Activated CD4-positive, alpha-beta T cell treated with anti-CD3 and anti-CD28 coated beads, Interleukin-2, amount 10 ng/mL, durations not matched to agents 7 days and 5 days (primary cell): Measurements from ENCODE around the gene PTPRN2. TPM values are rescaled to one million over a fixed set of nuclear protein-coding genes. Genes with fewer than 3 reads are reported as not detected.

ENCODE experiments used
- CTCF ChIA-PET: fragments of 350-600 bp; sonication (Branson Sonifier 250); formaldehyde crosslinking; loops from one replicate; lab custom pipeline; 2021; ENCODE audit warnings: antibody characterized with exemption; lab: Charles Lee
- POLR2A ChIA-PET: fragments of 350-600 bp; sonication (Branson Sonifier 250); formaldehyde crosslinking; loops from one replicate; lab custom pipeline; 2021; ENCODE audit warnings: antibody characterized with exemption; lab: Charles Lee
- DNase-seq: peaks from one replicate; pipeline ENCODE4 v3.0.0-alpha.2; 2020
- H3K27ac Mint-ChIP-seq: one replicate; pipeline ENCODE4 v1.8.0; 2021; ENCODE audit warnings: mild to moderate bottlenecking, moderate library complexity, mixed read lengths
- H3K27me3 Mint-ChIP-seq: one replicate; pipeline ENCODE4 v1.8.0; 2021; ENCODE audit warnings: mixed read lengths
- H3K36me3 Mint-ChIP-seq: one replicate; pipeline ENCODE4 v1.8.0; 2021; ENCODE audit warnings: low read depth, mixed read lengths
- H3K4me1 Mint-ChIP-seq: one replicate; pipeline ENCODE4 v1.8.0; 2021; ENCODE audit warnings: mixed read lengths
- H3K4me3 Mint-ChIP-seq: one replicate; pipeline ENCODE4 v1.8.0; 2021; ENCODE audit warnings: mild to moderate bottlenecking, moderate library complexity, mixed read lengths
- H3K9me3 Mint-ChIP-seq: one replicate; pipeline ENCODE4 v1.8.0; 2021; ENCODE audit warnings: mixed read lengths
- total RNA-seq, 2 experiments: library from RNA; stranded (reverse); gene quantifications; one replicate each; pipeline ENCODE4 v1.2.3, GENCODE V29; 2021

The PTPRN2 gene
- total RNA-seq, 2 experiments from 2014 or later, result 2.6 to 2.7 TPM

DNA sequence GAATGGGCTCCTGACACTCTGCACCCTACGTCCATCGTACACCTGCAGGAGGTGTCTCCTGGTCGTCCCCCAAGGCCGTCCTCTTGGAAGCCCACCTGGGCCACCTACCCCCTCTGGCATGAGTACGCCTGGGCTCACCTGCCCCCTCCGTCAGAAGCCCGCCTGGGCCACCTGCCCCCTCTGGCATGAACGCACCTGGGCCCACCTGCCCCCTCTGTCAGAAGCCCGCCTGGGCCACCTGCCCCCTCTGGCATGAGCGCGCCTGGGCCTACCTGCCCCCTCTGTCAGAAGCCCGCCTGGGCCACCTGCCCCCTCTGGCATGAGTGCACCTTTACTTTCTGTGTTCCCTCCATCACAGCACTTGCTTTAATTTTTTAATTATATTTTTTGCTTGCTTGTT lies 401.2 kb downstream of the PTPRN2 start:
- peaks cover 3% of the 10 kb centered on the region for H3K27me3 Mint-ChIP-seq
- POLR2A ChIA-PET, result no interaction called here
- CTCF ChIA-PET, result no interaction called here
- H3K4me3 Mint-ChIP-seq, result no peak overlapping the region
- no peak overlapping the region for H3K27ac Mint-ChIP-seq
- H3K36me3 Mint-ChIP-seq, result no peaks in the 10 kb centered on the region
- H3K4me1 Mint-ChIP-seq, result no peaks in the 10 kb centered on the region
- peaks cover 13% of the 10 kb centered on the region for H3K9me3 Mint-ChIP-seq
- DNase-seq, result no peak

DNA sequence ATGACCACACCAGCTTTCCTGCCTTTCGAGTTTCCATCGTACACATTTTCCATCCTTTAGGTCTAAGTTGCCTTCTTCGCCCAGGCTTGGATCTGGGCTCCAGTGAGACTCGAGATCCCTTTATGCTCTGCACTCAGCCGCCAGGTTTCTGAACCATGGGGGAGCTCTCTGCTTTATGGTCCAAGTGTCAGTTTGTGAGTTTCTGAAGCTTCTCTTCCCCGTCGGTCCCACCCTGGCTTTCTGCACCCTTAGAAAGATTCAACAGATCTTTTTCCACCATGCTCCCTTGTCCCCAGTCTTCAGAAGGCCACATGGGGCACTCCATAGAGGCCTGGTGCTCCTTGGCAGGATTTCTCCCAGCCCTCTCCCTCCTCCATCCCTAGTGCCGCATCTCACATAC lies 402.0 kb downstream of the PTPRN2 start:
- DNase-seq, result no peak
- Mint-ChIP-seq H3K27ac (no peak overlapping the region), H3K9me3 (peaks cover 13% of the 10 kb centered on the region), H3K4me1 (no peaks in the 10 kb centered on the region), H3K27me3 (peaks cover 3% of the 10 kb centered on the region), H3K4me3 (no peak overlapping the region), H3K36me3 (no peaks in the 10 kb centered on the region)
- ChIA-PET POLR2A (no interaction called here), CTCF (no interaction called here)

DNA sequence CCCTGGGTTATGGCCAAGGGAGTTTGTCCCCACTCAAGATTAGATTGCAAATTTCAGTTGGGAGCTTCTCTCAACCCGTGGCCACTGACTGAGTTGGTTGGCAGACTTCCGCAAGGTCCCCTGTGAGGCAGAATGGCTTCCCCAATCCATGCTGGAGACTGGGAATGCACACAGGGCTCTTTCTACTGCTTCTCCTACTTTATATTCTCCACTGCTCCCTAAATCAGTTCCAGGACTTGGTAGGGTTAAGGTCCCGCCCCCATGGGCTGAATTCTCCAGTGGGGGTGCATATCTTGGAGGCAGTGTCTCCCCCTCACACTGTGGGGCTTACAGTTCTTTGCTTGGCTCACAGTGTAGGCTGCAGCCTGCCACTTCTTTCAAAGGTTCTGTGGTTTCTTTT lies 404.2 kb downstream of the PTPRN2 start:
- no peaks in the 10 kb centered on the region for H3K4me1 Mint-ChIP-seq
- H3K9me3 Mint-ChIP-seq, result peaks cover 18% of the 10 kb centered on the region
- DNase-seq, result no peak
- H3K27ac Mint-ChIP-seq, result no peak overlapping the region
- ChIA-PET POLR2A (no interaction called here), CTCF (no interaction called here)
- no peaks in the 10 kb centered on the region for H3K36me3 Mint-ChIP-seq
- H3K27me3 Mint-ChIP-seq, result peaks cover 3% of the 10 kb centered on the region
- H3K4me3 Mint-ChIP-seq, result no peak overlapping the region

DNA sequence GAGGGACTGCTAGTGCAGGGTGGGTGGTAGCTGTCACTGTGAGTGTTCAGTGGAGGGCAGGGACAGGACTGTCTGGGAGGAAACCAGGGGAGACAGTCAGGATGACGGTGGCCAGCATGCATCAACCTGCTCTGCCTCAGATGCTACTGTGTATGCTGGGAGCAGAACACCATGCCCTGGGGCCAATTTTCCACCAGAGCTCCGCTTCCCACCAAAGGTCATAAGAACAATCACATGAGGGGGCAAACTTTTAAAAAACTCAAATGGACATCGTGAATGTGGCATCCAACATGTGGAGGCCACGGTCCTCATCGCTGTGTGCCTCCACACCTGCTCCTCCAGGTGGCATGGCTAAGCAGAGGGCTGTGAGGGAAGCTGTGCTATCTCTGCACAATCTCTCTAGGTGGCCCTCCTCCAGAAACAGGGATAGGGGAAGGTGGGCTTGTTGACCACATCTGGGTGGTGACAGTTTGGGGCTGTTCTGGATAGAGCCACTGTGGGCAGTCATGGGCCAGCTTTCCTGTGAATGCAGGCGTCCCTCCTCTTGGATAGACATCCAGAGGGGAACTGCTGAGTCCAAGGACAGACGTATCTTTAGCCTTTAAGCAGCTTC lies 411.0 kb downstream of the PTPRN2 start:
- CTCF ChIA-PET, result no interaction called here
- H3K4me3 Mint-ChIP-seq, result no peak overlapping the region

DNA sequence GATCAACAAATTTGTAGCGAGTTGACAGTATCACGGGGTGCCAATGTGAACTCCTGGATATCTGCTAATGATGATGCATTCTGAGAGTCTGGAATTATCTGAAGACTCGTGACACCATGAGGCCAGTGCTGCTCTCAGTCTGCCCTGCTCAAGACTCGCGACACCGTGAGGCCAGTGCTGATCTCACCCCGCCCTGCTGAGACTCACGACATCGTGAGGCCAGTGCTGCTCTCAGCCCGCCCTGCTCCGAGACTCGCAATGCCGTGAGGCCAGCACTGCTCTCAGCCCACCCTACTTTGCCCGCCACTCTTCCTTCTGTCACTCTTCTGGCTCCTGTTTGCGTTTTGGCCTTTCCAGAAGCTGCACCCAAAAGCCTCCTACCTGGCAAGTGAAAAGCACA lies 411.8 kb downstream of the PTPRN2 start:
- Mint-ChIP-seq H3K4me1 (no peaks in the 10 kb centered on the region), H3K27me3 (no peaks in the 10 kb centered on the region), H3K27ac (no peak overlapping the region), H3K4me3 (no peak overlapping the region), H3K9me3 (peaks cover 26% of the 10 kb centered on the region), H3K36me3 (no peaks in the 10 kb centered on the region)
- no peak for DNase-seq
- ChIA-PET CTCF (no interaction called here), POLR2A (no interaction called here)

More for the DNA sequence above, 411.0 kb downstream of the PTPRN2 start:
- H3K27ac Mint-ChIP-seq, result no peak overlapping the region
- H3K4me1 Mint-ChIP-seq, result no peaks in the 10 kb centered on the region
- POLR2A ChIA-PET, result no interaction called here
- no peaks in the 10 kb centered on the region for H3K36me3 Mint-ChIP-seq
- peaks cover 26% of the 10 kb centered on the region for H3K9me3 Mint-ChIP-seq
- no peaks in the 10 kb centered on the region for H3K27me3 Mint-ChIP-seq
- DNase-seq, result no peak

DNA sequence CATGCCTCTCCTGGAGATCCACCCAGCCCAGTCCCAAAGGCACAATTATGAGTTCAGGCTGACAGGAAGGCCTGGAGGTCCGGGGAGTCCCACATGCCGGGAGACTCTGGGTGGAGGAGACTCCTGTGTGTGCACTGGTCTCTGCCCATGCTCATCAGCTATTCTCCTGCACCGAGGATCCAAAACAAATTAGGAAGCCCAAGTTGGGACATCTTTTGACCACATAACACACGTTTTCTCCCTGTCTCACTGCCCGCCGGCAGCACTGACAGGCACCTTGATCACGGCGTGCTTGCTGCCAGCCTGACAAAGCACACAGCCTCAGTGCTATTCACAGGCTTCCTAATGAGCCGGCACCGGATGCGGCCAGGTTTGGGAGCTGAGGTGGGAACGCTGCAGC lies 412.7 kb downstream of the PTPRN2 start:
- H3K36me3 Mint-ChIP-seq, result no peaks in the 10 kb centered on the region
- H3K27ac Mint-ChIP-seq, result no peak overlapping the region
- no peak overlapping the region for H3K4me3 Mint-ChIP-seq
- ChIA-PET CTCF (no interaction called here), POLR2A (no interaction called here)
- peaks cover 26% of the 10 kb centered on the region for H3K9me3 Mint-ChIP-seq
- H3K4me1 Mint-ChIP-seq, result no peaks in the 10 kb centered on the region
- no peaks in the 10 kb centered on the region for H3K27me3 Mint-ChIP-seq
- DNase-seq, result no peak

DNA sequence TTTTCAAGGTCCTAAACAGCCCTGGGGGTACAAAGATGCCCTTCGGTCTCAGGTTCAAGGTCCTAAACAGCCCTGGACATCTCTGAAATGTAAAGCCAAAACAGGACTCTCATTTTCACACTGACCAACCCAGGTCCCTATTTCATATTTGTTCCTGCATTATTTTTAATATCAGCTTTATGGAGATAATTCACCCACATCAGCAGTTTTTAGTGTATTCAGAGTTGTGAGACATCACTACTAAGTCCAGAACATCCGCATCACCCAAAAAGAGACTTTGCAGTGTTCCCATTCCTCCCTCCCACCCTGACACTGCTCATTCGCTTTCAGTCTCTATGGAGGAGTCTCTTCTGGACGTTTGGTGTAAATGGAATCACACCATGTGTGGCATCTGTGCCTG lies 420.2 kb downstream of the PTPRN2 start:
- Mint-ChIP-seq H3K36me3 (no peaks in the 10 kb centered on the region), H3K9me3 (peaks cover 11% of the 10 kb centered on the region), H3K27me3 (no peaks in the 10 kb centered on the region), H3K4me1 (no peaks in the 10 kb centered on the region), H3K4me3 (no peak overlapping the region), H3K27ac (no peak overlapping the region)
- ChIA-PET POLR2A (no interaction called here), CTCF (no interaction called here)
- DNase-seq, result no peak

DNA sequence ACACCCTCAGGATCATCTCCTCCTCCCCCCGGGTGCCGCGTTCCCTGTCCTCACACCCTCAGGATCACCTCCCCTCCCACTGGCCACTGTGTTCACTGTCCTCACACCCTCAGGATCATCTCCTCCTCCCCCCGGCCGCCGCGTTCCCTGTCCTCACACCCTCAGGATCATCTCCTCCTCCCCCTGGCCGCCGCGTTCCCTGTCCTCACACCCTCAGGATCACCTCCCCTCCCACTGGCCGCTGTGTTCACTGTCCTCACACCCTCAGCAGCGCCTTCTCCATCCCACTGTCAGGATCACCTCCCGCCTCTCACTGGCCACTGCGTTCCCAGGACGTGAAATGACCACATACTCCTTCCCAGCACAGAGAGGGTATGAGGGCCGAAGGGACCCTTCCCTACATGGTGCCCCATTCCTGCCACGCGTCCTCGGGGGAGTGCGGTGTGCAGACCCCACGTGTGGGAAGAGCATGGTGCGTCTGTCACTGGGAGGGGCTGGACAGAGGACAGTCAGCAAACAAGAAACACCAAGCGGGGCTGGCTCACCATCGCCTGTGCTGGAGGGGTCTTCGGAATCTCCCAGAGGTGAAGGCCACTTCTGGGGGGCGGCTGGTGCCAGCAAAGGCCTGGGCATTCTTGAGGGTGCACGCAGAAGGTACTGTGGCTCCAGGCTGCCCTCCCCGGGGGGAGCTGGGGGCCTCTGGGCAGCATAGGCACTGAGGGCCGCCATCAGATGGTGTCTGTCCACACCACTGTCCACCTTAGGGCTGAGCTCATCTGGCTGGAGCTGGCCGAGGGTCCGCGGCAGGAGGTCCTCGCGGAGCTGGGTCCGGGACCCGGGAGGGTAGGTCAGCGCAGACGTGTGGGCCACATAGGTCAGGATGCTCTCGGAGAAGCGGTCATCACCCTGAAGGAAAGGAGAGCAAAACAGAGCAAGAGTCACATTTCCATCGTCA lies 421.0 kb downstream of the PTPRN2 start:
- POLR2A ChIA-PET, result no interaction called here
- Mint-ChIP-seq H3K4me1 (no peaks in the 10 kb centered on the region), H3K4me3 (no peak overlapping the region), H3K9me3 (peaks cover 11% of the 10 kb centered on the region), H3K36me3 (no peaks in the 10 kb centered on the region), H3K27me3 (no peaks in the 10 kb centered on the region), H3K27ac (no peak overlapping the region)
- CTCF ChIA-PET, result no interaction called here
- DNase-seq, result no peak

DNA sequence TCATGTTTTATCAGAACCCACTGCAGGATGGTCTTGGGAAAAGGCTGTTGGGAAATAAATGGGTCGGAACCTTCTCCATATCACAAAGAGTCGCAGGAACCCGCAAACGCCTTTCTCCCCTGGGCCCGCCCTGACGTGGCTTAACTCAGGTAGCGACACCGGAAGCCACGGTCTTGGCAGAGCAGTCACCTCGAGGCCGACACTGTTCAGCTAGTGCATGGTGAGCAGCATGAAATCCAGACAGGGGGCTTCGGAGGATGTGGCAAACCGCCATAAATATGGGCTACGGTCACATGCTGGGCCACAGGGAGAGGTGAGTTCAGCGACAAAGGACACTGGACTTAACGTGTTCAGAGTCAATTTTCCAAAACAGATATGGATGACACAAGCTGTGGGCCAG lies 421.9 kb downstream of the PTPRN2 start:
- Mint-ChIP-seq H3K4me1 (no peaks in the 10 kb centered on the region), H3K4me3 (no peak overlapping the region), H3K27ac (no peak overlapping the region), H3K9me3 (peaks cover 11% of the 10 kb centered on the region), H3K36me3 (no peaks in the 10 kb centered on the region), H3K27me3 (no peaks in the 10 kb centered on the region)
- DNase-seq, result no peak
- ChIA-PET POLR2A (no interaction called here), CTCF (no interaction called here)

DNA sequence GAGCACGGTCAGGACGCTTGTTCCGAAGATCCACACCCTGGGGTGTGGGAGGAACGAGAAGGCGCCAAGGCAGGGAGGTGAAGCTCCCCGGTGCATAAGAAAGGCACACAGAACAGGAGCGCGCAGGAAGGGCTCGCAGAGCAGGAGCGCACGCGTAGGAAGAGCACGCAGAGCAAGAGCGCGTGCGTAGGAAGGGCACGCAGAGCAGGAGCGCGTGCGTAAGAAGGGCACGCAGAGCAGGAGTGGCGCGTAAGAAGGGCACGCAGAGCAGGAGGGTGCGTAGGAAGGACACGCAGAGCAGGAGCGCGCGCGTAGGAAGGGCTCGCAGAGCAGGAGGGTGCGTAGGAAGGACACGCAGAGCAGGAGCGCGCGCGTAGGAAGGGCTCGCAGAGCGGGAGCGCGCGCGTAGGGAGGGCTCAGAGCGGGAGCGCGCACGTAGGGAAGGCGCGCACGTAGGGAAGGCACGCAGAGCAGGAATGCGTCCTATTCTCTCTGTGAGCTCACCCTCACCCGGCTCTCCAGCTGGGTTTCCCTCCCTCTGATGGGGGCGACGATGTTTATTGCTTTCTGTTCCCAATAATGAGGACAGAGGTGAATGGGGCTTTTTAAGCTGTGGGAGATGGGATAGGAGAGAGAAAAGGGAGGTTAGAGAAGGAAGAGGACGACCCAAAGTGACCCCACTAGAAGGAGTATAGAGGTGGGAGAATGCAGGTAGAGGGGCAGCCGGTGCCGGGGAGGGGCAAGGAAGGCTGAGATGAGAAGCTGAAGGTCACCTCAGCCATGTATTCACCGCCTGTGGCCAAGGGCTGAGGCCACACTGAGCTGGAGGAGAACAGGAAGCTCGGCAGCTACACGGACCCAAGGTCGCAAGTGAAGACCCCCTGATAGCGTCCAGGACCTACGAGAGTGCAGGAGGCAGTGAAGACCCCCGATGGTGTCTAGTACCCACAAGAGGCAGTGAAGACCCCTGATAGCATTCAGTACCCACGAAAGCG lies 423.2 kb downstream of the PTPRN2 start:
- Mint-ChIP-seq H3K27ac (no peak overlapping the region), H3K36me3 (no peaks in the 10 kb centered on the region), H3K9me3 (peaks cover 11% of the 10 kb centered on the region), H3K4me1 (no peaks in the 10 kb centered on the region), H3K4me3 (no peak overlapping the region), H3K27me3 (no peaks in the 10 kb centered on the region)
- POLR2A ChIA-PET, result no interaction called here
- CTCF ChIA-PET, result no interaction called here
- no peak for DNase-seq

DNA sequence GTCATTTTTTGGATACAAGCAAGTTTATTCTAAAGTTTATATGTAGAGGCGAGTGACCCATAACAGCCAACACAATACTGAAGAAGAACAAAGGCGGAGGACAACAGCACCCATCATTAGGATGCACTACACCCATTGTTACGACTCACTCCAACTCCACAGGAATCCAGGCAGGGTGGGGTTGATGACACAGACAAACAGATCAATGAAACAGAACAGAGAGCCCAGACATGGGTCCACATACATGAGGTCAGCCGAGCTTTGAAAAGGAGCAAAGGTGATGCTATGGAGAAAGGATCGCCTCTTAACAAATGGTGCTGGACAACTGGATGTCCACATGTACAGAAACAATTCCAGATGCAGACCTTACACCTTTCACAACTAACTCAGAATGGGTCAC lies 426.4 kb downstream of the PTPRN2 start:
- H3K9me3 Mint-ChIP-seq, result peaks cover 13% of the 10 kb centered on the region
- no peaks in the 10 kb centered on the region for H3K36me3 Mint-ChIP-seq
- ChIA-PET CTCF (no interaction called here), POLR2A (no interaction called here)
- no peak for DNase-seq
- H3K27me3 Mint-ChIP-seq, result no peaks in the 10 kb centered on the region
- H3K4me1 Mint-ChIP-seq, result no peaks in the 10 kb centered on the region
- no peak overlapping the region for H3K27ac Mint-ChIP-seq
- H3K4me3 Mint-ChIP-seq, result no peak overlapping the region

DNA sequence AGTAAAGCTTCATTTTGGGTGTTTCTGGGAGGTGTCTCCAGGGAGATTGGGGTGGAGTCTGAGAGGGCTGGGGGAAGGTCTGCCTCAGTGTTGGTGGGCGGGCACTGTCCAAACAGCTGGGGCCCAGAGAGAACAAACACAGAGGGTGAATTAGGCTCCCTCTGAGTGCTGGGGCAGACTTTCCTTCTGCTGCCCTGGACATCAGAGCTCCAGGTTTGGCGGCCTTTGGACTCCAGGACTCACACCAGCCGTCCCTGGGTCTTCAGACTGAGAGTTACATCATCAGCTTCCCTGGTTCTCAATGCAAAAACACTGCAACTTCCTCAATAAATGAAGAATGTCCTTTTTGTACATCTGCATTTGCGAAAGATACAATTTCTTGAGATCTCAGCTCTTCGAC lies 427.4 kb downstream of the PTPRN2 start:
- CTCF ChIA-PET, result interaction anchor here (0.9 kb wide), 1 partner anchor 10 kb away, joined by 3 read pairs; no protein-coding TSS in a partner anchor
- Mint-ChIP-seq H3K36me3 (no peaks in the 10 kb centered on the region), H3K27ac (no peak overlapping the region), H3K4me3 (no peak overlapping the region), H3K9me3 (peaks cover 18% of the 10 kb centered on the region), H3K4me1 (no peaks in the 10 kb centered on the region), H3K27me3 (no peaks in the 10 kb centered on the region)
- no peak for DNase-seq
- POLR2A ChIA-PET, result no interaction called here

DNA sequence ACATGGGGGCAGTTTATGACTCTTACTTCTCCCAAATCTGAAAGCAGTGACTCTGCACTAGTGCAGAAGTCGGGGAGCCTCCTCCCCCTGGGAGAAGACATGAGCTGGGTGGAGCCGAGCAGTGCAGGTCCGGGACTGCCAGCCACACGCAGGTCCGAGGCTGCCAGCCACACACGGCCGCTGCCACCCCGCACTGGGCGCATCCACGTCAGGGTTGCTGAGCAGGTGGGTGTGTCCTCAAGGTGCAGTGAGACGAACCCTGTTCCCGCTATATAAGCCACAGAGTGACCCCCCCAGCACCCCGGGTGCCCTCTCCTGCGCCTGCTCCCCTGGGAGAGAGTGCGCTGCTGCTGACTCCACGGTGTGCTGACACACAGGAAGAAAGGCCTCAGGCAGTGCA lies 430.2 kb downstream of the PTPRN2 start:
- Mint-ChIP-seq H3K36me3 (no peaks in the 10 kb centered on the region), H3K4me3 (no peak overlapping the region), H3K27me3 (no peaks in the 10 kb centered on the region), H3K4me1 (no peaks in the 10 kb centered on the region), H3K9me3 (peaks cover 13% of the 10 kb centered on the region), H3K27ac (no peak overlapping the region)
- no peak for DNase-seq
- ChIA-PET POLR2A (no interaction called here), CTCF (no interaction called here)
